Fibroblast of lung (primary cell): ENCODE measurements around the gene CHRND.

ENCODE experiments used
- EZH2 ChIP-seq: IDR thresholded peaks from 2 replicates; pipeline ENCODE4 v1.5.1; 2012; ENCODE audit warnings: low read length, control low read depth, mild to moderate bottlenecking; ENCODE audit errors: missing control alignments
- TF ChIP-seq, protein P1 (sequence below), 2 donors: IDR thresholded peaks in 1 of 2; conservative IDR thresholded peaks in 1 of 2; 1 replicate in 1 of 2; 2 replicates in 1 of 2; pipeline ENCODE4 v1.5.1; 2011 to 2012; ENCODE audit warnings: low read length in 2 of 2, control low read depth in 1 of 2, inconsistent platforms in 1 of 2, low read depth in 1 of 2, mild to moderate bottlenecking in 1 of 2

DNA sequence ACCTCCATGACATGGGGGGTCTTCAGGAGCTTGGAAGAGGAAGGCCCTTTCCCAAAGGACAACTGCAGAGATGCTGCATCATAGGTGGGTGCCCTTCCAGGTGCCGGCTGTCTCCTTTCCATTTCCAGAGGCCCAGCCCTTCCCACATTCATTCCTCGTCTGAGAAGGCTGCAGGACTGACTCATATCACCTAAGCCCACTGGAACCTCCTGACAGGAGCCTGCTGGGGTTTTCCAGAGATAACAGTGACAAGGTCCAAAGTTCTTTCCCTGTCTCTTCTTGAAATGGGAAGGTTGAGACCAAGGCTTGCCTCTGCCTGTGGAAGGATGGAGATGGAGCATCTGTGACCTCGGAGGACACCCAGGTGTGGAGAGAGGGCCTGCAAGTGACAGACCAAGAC is 9.4 kb upstream of the CHRND start:
- TF ChIP-seq, protein P1, sequence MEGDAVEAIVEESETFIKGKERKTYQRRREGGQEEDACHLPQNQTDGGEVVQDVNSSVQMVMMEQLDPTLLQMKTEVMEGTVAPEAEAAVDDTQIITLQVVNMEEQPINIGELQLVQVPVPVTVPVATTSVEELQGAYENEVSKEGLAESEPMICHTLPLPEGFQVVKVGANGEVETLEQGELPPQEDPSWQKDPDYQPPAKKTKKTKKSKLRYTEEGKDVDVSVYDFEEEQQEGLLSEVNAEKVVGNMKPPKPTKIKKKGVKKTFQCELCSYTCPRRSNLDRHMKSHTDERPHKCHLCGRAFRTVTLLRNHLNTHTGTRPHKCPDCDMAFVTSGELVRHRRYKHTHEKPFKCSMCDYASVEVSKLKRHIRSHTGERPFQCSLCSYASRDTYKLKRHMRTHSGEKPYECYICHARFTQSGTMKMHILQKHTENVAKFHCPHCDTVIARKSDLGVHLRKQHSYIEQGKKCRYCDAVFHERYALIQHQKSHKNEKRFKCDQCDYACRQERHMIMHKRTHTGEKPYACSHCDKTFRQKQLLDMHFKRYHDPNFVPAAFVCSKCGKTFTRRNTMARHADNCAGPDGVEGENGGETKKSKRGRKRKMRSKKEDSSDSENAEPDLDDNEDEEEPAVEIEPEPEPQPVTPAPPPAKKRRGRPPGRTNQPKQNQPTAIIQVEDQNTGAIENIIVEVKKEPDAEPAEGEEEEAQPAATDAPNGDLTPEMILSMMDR (conservative IDR thresholded peaks at IDR 0.05 in 1 of 2, IDR thresholded peaks at IDR 0.05 in 1 of 2; ENCODE audit: low read depth in 1 of 2, low read length in 2 of 2) = no peak
- no peak for TF ChIP-seq EZH2
